Esophagus squamous epithelium (tissue), 4 donors: Measurements from ENCODE around the gene FLYWCH1.

Experiments used
- CTCF ChIP-seq, 6 experiments: fragments of 450-650 bp in 4 of 6; fragments of 200-600 bp in 2 of 6; sonication (generic) in 2 of 6; IDR thresholded peaks; one replicate each; pipeline ENCODE4 v1.5.1; 2016 to 2019; ENCODE audit warnings: antibody characterized with exemption in 6 of 6, mild to moderate bottlenecking in 4 of 6, moderate library complexity in 4 of 6
- POLR2A ChIP-seq, 4 donors: fragments of 450-650 bp; IDR thresholded peaks; one replicate each; pipeline ENCODE4 v1.6.1; 2017; ENCODE audit warnings: antibody characterized with exemption in 4 of 4, mild to moderate bottlenecking in 4 of 4, moderate library complexity in 3 of 4

- TF ChIP-seq CTCF (IDR thresholded peaks at IDR 0.05) (no peak), POLR2A (IDR thresholded peaks at IDR 0.05) (no peak)
Measured at GRCh38 chr16:2955438-2955778, 43.7 kb downstream of the FLYWCH1 start.
